C4-2B (cell line): ENCODE measurements around the gene BCKDHA.

Source experiments
- ZFX ChIP-seq: fragments of 450-650 bp; IDR thresholded peaks from 2 replicates; pipeline ENCODE4 v1.6.1; 2017
- TF ChIP-seq, protein P1 (sequence below): fragments of 450-650 bp; conservative IDR thresholded peaks from 2 replicates; pipeline ENCODE4 v1.5.1; 2017; ENCODE audit warnings: mild to moderate bottlenecking

DNA sequence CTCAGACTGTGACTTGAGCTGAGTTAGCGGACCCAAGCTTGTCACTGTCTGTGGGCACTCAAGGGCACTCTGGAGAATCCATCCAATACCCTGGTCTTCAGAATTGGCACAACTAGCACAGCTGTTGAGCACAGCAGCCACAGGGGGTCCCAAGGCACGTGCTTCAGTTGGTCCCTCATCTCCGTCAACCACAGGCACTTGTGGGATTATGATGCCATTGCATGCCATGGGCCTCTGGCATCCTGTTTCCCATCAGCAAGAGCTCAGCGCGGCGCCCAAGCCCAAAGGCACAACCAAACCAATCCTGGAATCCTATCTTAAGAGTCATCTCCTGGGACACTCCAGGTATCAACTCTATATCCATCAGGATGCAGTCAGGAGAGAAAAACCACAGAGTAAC lies 33.3 kb downstream of the BCKDHA start:
- no peak for TF ChIP-seq ZFX
- TF ChIP-seq, protein P1, sequence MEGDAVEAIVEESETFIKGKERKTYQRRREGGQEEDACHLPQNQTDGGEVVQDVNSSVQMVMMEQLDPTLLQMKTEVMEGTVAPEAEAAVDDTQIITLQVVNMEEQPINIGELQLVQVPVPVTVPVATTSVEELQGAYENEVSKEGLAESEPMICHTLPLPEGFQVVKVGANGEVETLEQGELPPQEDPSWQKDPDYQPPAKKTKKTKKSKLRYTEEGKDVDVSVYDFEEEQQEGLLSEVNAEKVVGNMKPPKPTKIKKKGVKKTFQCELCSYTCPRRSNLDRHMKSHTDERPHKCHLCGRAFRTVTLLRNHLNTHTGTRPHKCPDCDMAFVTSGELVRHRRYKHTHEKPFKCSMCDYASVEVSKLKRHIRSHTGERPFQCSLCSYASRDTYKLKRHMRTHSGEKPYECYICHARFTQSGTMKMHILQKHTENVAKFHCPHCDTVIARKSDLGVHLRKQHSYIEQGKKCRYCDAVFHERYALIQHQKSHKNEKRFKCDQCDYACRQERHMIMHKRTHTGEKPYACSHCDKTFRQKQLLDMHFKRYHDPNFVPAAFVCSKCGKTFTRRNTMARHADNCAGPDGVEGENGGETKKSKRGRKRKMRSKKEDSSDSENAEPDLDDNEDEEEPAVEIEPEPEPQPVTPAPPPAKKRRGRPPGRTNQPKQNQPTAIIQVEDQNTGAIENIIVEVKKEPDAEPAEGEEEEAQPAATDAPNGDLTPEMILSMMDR: no peak
